PC-3 (cell line): ENCODE results near the gene MYL11. TPM values are rescaled to one million over a fixed set of nuclear protein-coding genes. Genes with fewer than 3 reads are reported as not detected.

Experiments used
- ATAC-seq: fragments of 200-7000 bp; cut with Tn5 transposase; 2 replicates; pipeline ENCODE4 v1.9.1; 2020; ENCODE audit warnings: mild to moderate bottlenecking, moderate library complexity
- BruUV-seq: library from RNA; stranded (reverse); fragments of 400-500 nt; replicated peaks from 2 replicates; lab custom pipeline; 2021; lab: Mats Ljungman, UMichigan
- CTCF ChIA-PET: fragments of 300-600 bp; sonication (Branson Sonifier 250); formaldehyde crosslinking; loops from one replicate; lab custom pipeline; 2022; ENCODE audit warnings: antibody characterized with exemption; lab: Charles Lee
- POLR2A ChIA-PET: fragments of 300-600 bp; sonication (Branson Sonifier 250); formaldehyde crosslinking; loops from one replicate; lab custom pipeline; 2022; ENCODE audit warnings: antibody characterized with exemption; ENCODE audit not compliant: unreplicated experiment; lab: Charles Lee
- DNase-seq: peaks from one replicate; pipeline ENCODE4 v3.0.0-alpha.2; 2015
- H2AFZ ChIP-seq: fragments of 300-600 bp; sonication (generic); 2 replicates; pipeline ENCODE4 v1.6.0; 2016; ENCODE audit warnings: antibody characterized with exemption, low read length
- H3F3A ChIP-seq: fragments of 300-600 bp; sonication (generic); one replicate; pipeline ENCODE4 v1.6.0; 2017; ENCODE audit warnings: antibody characterized with exemption, low read length, control low read depth, mild to moderate bottlenecking; ENCODE audit not compliant: unreplicated experiment
- H3K27ac ChIP-seq: fragments of 300-600 bp; sonication (generic); 2 replicates; pipeline ENCODE4 v1.5.1; 2016; ENCODE audit warnings: mild to moderate bottlenecking, low read length
- H3K27me3 ChIP-seq: fragments of 300-600 bp; sonication (generic); 2 replicates; pipeline ENCODE4 v1.6.1; 2016; ENCODE audit warnings: low read length, mixed read lengths
- H3K36me3 ChIP-seq: fragments of 300-600 bp; sonication (generic); 2 replicates; pipeline ENCODE4 v1.6.1; 2016; ENCODE audit warnings: low read depth, mixed run types, low read length, mixed read lengths
- H3K4me1 ChIP-seq: fragments of 300-600 bp; sonication (generic); 2 replicates; pipeline ENCODE4 v1.5.1; 2016; ENCODE audit warnings: low read length; ENCODE audit not compliant: insufficient read depth
- H3K4me2 ChIP-seq: fragments of 300-600 bp; sonication (generic); 2 replicates; pipeline ENCODE4 v1.6.0; 2016; ENCODE audit warnings: low read length
- H3K4me3 ChIP-seq: fragments of 300-600 bp; sonication (generic); 2 replicates; pipeline ENCODE4 v1.5.1; 2016; ENCODE audit warnings: mild to moderate bottlenecking, low read length, mixed read lengths
- H3K79me2 ChIP-seq: fragments of 300-600 bp; sonication (generic); 2 replicates; pipeline ENCODE4 v1.6.1; 2017; ENCODE audit warnings: low read length, mixed read lengths
- H3K9ac ChIP-seq: fragments of 300-600 bp; sonication (generic); 2 replicates; pipeline ENCODE4 v1.6.0; 2016; ENCODE audit warnings: mild to moderate bottlenecking, low read length
- H3K9me2 ChIP-seq: fragments of 300-600 bp; sonication (generic); replicated peaks from 2 replicates; pipeline ENCODE4 v1.6.1; 2016; ENCODE audit warnings: mixed run types, low read length, mixed read lengths
- H3K9me3 ChIP-seq: fragments of 300-600 bp; sonication (generic); 2 replicates; pipeline ENCODE4 v1.6.1; 2016; ENCODE audit warnings: low read length, mixed read lengths
- H4K20me1 ChIP-seq: fragments of 300-600 bp; sonication (generic); 2 replicates; pipeline ENCODE4 v1.6.1; 2016; ENCODE audit warnings: low read length, mixed read lengths
- CTCF ChIP-seq: fragments of 300-600 bp; sonication (generic); conservative IDR thresholded peaks from 2 replicates; pipeline ENCODE4 v1.5.1; 2017; ENCODE audit warnings: antibody characterized with exemption, low read depth, mild to moderate bottlenecking, low read length
- EZH2 ChIP-seq: fragments of 300-600 bp; sonication (generic); IDR thresholded peaks from one replicate; pipeline ENCODE4 v1.6.1; 2017; ENCODE audit warnings: antibody characterized with exemption, mild to moderate bottlenecking, low read length; ENCODE audit not compliant: unreplicated experiment
- EZH2phosphoT487 ChIP-seq: fragments of 300-600 bp; sonication (generic); IDR thresholded peaks from 2 replicates; pipeline ENCODE4 v1.6.1; 2018; ENCODE audit warnings: mild to moderate bottlenecking, antibody characterized with exemption, low read length, borderline replicate concordance
- intact Hi-C: fragments of 100-400 bp; cut with micrococcal nuclease; formaldehyde crosslinking; loops from 2 replicates; pipeline ENCODE4 v1.9.0; 2023
- total RNA-seq: library from RNA; depleted of rRNA; stranded (reverse); fragments of >200 nt; gene quantifications from 2 replicates; pipeline ENCODE4 v1.2.3, GENCODE V29; 2014

Gene MYL11
- total RNA-seq, 1 experiment from 2014 or later: not detected

DNA sequence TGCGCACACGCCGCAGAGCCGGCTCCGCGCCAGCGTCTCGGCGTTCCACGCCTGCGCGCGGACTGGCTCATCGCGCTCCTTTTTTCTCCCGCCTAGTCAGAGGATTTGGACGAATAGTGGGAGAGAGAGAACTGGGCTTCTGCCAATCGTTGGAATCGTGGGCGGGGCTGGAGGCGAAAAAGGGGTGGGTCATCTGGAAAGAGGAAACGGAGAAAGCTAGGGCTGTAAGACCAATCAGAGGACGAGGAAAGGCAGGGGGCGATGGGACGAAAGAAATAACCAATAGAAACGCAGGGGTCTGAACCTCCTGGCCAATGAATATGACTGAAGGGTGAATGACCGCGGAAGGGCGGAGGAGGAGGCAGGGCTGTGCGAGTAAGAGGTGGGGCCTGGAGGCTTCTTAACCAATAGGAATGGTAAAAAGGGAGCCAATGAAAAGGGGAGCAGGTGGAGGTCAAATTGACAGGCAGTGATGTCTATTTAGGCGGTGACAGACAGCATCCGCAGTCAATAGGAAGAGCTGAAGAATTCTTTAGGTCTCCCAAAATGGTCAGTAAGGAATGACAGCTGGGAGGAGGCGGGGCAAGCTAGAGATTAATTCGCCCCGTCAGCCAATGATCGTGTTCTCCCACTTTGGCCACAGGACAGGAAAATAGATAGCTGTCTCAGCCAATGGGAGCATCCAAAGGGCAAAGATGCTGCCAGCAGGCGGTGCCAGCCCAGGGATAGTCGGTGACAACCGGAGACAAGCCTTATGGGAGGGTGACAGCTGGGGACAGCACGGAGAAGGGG is 4.0 kb upstream of the MYL11 start, which contains the start of gene TBC1D10B:
TBC1D10B (minus strand) TSS at position 39 of the 792 bp plus-strand sequence. CDS start 311 bp downstream, outside the sequence.
- no peaks in the 10 kb centered on the region for H3K9me3 ChIP-seq
- no peak within 1 kb of the TSS; the same call in 1 of the 2 replicates for H3K27ac ChIP-seq
- POLR2A ChIA-PET: interaction anchor here (0.6 to 0.7 kb wide), 7 partner anchors 30 to 377 kb away, joined by 3 to 10 read pairs (median 3); no protein-coding TSS in a partner anchor
- H3K4me2 ChIP-seq: peak within 1 kb of the TSS; percentile 100
- no peaks in the 10 kb centered on the region for H3K9me2 ChIP-seq
- peaks cover 19% of the 10 kb centered on the region for H4K20me1 ChIP-seq
- H3K9ac ChIP-seq: peak within 1 kb of the TSS; percentile 78
- peaks cover 21% of the 10 kb centered on the region for H3K4me1 ChIP-seq
- TF ChIP-seq EZH2 (no peak), EZH2phosphoT487 (no peak), CTCF (no peak; the same call in 1 of the 2 replicates)
- peak within 1 kb of the TSS; percentile 66 for H2AFZ ChIP-seq
- H3F3A ChIP-seq: no peaks in the 10 kb centered on the region
- H3K79me2 ChIP-seq: peaks cover 42% of the 10 kb centered on the region
- H3K36me3 ChIP-seq: no peaks in the 10 kb centered on the region
- intact Hi-C loops: loop anchor here (1.0 kb wide), 1 partner anchor 280 kb away; the partner anchor contains the start of gene PRR14
- peak within 1 kb of the TSS; percentile 94 for H3K4me3 ChIP-seq
- ATAC-seq (peak; percentile 78), DNase-seq (peak; percentile 99)
- no TSS peak for BruUV-seq
- no peaks in the 10 kb centered on the region for H3K27me3 ChIP-seq
- CTCF ChIA-PET: interaction anchor here (0.6 to 1.3 kb wide), 5 partner anchors 24 to 472 kb away, joined by 3 to 8 read pairs (median 4); partner anchors contain the start of genes DCTPP1, SEZ6L2, TBX6 and ZNF48

DNA sequence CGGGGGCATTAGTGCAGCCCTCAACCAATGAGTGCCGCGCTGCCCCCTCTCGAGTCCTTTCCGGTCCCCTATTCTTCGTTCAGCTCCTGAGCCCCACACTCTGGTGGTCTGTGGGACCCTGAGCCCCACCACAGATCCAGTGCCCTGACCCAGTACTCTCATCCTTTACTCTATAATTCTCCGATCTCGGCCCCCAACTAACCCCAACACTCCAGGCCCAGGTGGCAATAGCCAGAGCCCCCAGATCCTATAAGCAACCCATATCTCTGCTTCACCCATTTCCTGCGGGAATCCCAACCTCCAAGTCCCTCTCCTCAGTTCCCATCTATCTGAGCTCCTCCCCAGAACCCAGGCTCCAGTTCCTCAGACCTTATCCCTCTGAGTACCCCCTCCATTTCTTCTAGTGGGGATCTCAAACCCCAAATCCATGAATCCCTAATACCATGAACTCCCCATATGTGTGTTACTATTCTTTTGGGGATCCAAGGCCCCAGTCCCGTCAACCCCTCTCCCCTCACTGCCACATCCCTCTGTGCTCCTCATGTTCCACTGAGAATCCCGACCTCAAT is 3.3 kb upstream of the MYL11 start:
- no peaks in the 10 kb centered on the region for H3F3A ChIP-seq
- ATAC-seq (no peak), DNase-seq (no peak)
- TF ChIP-seq EZH2: no peak
- no peak for TF ChIP-seq EZH2phosphoT487
- no peak for TF ChIP-seq CTCF
- H4K20me1 ChIP-seq: peaks cover 19% of the 10 kb centered on the region
- peak overlapping the region; percentile 66 for H2AFZ ChIP-seq
- H3K9me2 ChIP-seq: no peaks in the 10 kb centered on the region
- ChIA-PET CTCF (interaction anchor here (0.6 to 1.3 kb wide), 4 partner anchors 24 to 472 kb away, joined by 4 to 8 read pairs (median 4); partner anchors contain the start of genes DCTPP1, SEZ6L2 and ZNF48), POLR2A (interaction anchor here (0.6 to 0.7 kb wide), 2 partner anchors 48 to 376 kb away, joined by 3 to 4 read pairs; no protein-coding TSS in a partner anchor)
- H3K4me1 ChIP-seq: peaks cover 21% of the 10 kb centered on the region
- intact Hi-C loops: no loop called here
- H3K9ac ChIP-seq: peak overlapping the region; percentile 25
- peak overlapping the region; percentile 80 for H3K4me2 ChIP-seq
- no peaks in the 10 kb centered on the region for H3K36me3 ChIP-seq
- H3K4me3 ChIP-seq: peak overlapping the region; percentile 62
- H3K79me2 ChIP-seq: peaks cover 35% of the 10 kb centered on the region
- H3K27ac ChIP-seq: no peak overlapping the region
- no TSS peak for BruUV-seq
- H3K27me3 ChIP-seq: no peaks in the 10 kb centered on the region
- H3K9me3 ChIP-seq: no peaks in the 10 kb centered on the region
